Activated T-helper 1 cell treated with anti-CD3 and anti-CD28 coated beads, Interleukin-12 subunit alpha, Interleukin-12 subunit beta, Interleukin-2, Interleukin-4 antibody, amounts not matched to agents 30 ng/mL and 10 ng/mL and 1 ng/mL, durations not matched to agents 14 hours and 24 hours and 36 hours (primary cell): ENCODE data around the gene ECI2. TPM values are rescaled to one million over a fixed set of nuclear protein-coding genes. Genes with fewer than 3 reads are reported as not detected.

ENCODE experiments used
- DNase-seq: peaks from one replicate; pipeline ENCODE4 v3.0.0; 2021; ENCODE audit warnings: low spot score
- H3K27ac Mint-ChIP-seq: one replicate; pipeline ENCODE4 v1.8.0; 2021; ENCODE audit warnings: mild to moderate bottlenecking, mixed read lengths
- H3K27me3 Mint-ChIP-seq: one replicate; pipeline ENCODE4 v1.8.0; 2022; ENCODE audit warnings: mild to moderate bottlenecking, moderate library complexity, mixed read lengths; ENCODE audit not compliant: insufficient read depth
- H3K36me3 Mint-ChIP-seq: one replicate; pipeline ENCODE4 v1.8.0; 2021; ENCODE audit warnings: low read depth, mixed read lengths
- H3K4me1 Mint-ChIP-seq: one replicate; pipeline ENCODE4 v1.8.0; 2021; ENCODE audit warnings: low read depth, mixed read lengths
- H3K4me3 Mint-ChIP-seq: one replicate; pipeline ENCODE4 v1.8.0; 2021; ENCODE audit warnings: mild to moderate bottlenecking, moderate library complexity, mixed read lengths
- H3K9me3 Mint-ChIP-seq: one replicate; pipeline ENCODE4 v1.8.0; 2021; ENCODE audit warnings: mixed read lengths
- intact Hi-C: fragments of 100-400 bp; cut with micrococcal nuclease; formaldehyde crosslinking; loops from one replicate; pipeline ENCODE4 v1.15.1; 2024
- total RNA-seq: library from RNA; stranded (reverse); gene quantifications from 2 replicates; pipeline ENCODE4 v1.2.3, GENCODE V29; 2022

The ECI2 gene
- total RNA-seq, 1 donor from 2014 or later = 13.4 TPM

DNA sequence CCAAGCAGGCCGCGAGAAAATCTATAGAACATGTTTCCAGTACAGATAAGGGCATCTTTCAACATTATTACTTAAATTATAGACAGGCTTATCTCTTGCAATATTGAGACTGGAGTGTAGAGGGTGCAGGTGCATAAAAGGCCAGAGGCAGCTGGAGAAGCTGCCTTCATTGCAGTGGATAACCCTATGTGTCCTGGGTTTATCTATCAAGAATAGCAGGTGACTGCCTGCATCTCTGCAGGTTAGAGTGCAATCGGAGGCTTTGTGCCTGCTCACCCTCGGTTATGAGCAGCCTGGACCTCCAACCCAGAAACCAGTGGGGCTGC, 28.7 kb upstream of the ECI2 start:
- Mint-ChIP-seq H3K27me3 (peaks cover 2% of the 10 kb centered on the region), H3K36me3 (no peaks in the 10 kb centered on the region), H3K4me3 (no peak overlapping the region), H3K9me3 (peaks cover 12% of the 10 kb centered on the region), H3K4me1 (no peaks in the 10 kb centered on the region), H3K27ac (no peak overlapping the region)
- intact Hi-C loops = loop anchor here (1.0 kb wide), 1 partner anchor 46 kb away; no protein-coding TSS in a partner anchor
- DNase-seq = no peak

DNA sequence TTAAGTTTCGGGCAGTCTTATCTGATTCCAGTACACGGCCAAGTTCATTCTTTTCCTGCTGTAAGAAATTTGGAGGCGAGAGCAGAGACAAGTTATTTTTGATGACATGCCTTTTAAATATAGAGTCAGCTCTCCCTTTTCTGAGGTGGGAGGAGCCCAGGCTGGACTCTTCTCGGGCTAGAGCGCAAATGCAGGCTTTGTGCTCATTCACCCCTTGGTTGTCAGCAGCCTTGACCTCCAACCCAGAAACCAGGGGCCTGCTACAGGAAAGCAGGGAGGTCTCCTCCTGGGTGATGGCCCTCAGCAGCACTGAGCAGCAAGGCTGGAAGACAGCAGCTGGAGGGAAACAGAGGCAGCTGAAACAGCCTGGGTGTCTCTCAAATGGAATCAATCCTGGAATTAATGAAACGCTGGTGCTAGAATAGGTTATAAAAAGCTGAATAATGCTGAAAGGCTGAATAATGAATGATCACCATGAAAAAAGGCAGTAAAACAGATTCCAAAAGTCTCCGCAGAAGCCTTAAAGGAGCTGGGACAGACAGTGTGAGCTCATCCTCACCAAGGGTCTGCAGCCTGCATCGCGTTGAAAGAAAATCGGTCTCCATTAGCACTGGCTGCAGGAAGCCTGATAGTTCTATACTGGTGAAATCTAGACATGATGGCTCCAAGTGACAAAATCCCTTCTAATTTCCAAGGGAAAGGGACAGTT, 28.2 kb upstream of the ECI2 start:
- H3K27ac Mint-ChIP-seq = no peak overlapping the region
- intact Hi-C loops = loop anchor here (1.0 kb wide), 1 partner anchor 47 kb away; no protein-coding TSS in a partner anchor
- no peaks in the 10 kb centered on the region for H3K36me3 Mint-ChIP-seq
- no peaks in the 10 kb centered on the region for H3K4me1 Mint-ChIP-seq
- peaks cover 2% of the 10 kb centered on the region for H3K27me3 Mint-ChIP-seq
- no peak overlapping the region for H3K4me3 Mint-ChIP-seq
- DNase-seq = no peak
- peaks cover 10% of the 10 kb centered on the region for H3K9me3 Mint-ChIP-seq

DNA sequence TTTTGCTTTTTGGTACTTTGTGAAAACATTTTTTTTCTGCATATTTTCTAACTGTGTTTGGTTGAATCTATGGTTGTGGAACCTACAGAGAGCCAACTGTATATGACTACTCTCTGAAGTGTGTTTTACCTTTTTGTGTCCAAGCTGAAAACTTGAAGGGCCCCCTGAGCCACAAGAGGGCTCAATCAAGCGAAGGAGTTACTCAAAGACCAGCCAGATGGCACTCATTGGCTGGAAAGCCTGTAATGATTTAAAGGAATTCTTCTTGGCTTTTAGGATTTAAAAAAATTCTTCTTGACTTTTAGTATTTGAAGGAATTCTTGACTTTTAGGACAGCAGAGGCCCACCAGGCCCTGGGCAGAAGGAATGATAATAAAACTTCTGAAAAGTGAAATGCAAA, 27.0 kb upstream of the ECI2 start:
- intact Hi-C loops = no loop called here
- Mint-ChIP-seq H3K9me3 (no peaks in the 10 kb centered on the region), H3K36me3 (no peaks in the 10 kb centered on the region), H3K27me3 (peaks cover 2% of the 10 kb centered on the region), H3K4me1 (no peaks in the 10 kb centered on the region), H3K27ac (no peak overlapping the region), H3K4me3 (no peak overlapping the region)
- DNase-seq = no peak

DNA sequence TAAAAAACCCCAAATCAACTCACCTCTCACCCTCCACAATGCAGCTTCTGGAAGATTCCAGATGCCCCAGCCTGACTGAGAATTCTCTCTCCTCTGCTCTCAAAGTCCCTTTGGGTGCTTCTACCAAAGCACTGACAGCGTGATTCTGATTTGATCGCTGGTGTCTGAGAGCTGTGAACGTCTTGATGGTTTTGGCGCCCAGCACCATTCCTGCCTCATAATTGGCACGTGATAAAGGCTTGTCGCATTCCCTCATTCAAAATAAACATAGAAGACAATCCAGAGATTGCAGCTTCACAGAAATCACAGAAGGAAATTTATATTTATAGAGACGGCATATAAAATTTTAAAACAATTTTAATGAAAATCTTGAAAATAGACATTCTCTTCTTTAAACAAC, 24.1 kb upstream of the ECI2 start:
- Mint-ChIP-seq H3K4me1 (peaks cover 6% of the 10 kb centered on the region), H3K4me3 (no peak overlapping the region), H3K9me3 (no peaks in the 10 kb centered on the region), H3K27me3 (no peaks in the 10 kb centered on the region), H3K36me3 (no peaks in the 10 kb centered on the region), H3K27ac (no peak overlapping the region)
- intact Hi-C loops = loop anchor here (5.0 kb wide), 3 partner anchors 142 to 778 kb away; no protein-coding TSS in a partner anchor
- DNase-seq = no peak

DNA sequence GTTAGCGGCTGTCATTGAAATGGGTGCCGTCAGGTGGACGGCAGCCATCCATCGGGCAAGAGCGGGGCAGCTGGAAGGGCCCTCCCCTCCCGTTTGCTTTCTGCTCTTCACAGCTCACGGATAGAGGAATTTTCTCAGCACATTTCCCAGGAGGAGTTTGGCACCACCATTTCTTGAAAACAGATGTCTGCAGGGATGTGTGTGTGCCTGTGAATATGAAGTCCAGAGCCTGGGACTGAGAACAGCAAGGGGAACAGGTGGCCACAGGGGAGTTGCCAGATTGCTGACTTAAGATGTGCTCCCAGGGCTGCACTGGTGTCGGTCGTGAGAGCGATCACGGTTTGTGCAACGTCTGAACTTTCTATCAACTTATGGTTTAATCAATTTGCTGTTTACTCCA, 22.1 kb upstream of the ECI2 start:
- DNase-seq = no peak
- peaks cover 6% of the 10 kb centered on the region for H3K4me1 Mint-ChIP-seq
- no peak overlapping the region for H3K4me3 Mint-ChIP-seq
- H3K27ac Mint-ChIP-seq = no peak overlapping the region
- H3K27me3 Mint-ChIP-seq = no peaks in the 10 kb centered on the region
- H3K9me3 Mint-ChIP-seq = no peaks in the 10 kb centered on the region
- no peaks in the 10 kb centered on the region for H3K36me3 Mint-ChIP-seq
- intact Hi-C loops = loop anchor here (5.0 kb wide), 3 partner anchors 140 to 780 kb away; no protein-coding TSS in a partner anchor

DNA sequence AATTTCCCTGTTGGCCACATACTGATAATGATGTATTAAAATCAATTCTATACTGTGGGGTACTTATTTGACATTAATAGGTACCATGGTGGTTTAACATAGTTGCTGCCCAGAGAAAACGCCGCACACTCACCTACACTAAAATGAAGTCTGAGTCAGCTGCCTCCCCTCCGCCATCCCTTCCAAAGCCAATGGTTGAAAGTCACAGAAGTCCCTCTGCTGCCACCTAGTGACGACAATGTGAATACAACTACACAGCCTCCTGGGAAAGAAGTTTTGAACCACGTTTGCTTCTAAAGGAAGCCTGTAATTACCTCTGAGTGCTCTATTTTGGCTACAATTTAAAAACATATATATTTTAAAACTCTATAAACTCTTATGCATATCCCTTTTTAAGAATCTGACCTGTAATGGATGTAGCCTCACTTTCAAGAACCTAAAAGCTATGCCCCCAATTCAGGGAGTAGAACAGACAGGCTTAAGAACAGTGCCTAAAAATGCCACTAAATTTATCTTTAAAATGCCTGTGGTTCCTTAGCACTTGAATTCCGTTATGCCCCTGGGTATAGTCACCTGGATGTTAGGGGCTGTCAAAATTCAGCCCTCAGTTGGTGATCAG, 20.6 kb upstream of the ECI2 start:
- no peak overlapping the region for H3K4me3 Mint-ChIP-seq
- H3K4me1 Mint-ChIP-seq = peaks cover 6% of the 10 kb centered on the region
- DNase-seq = peak; percentile 70
- no peak overlapping the region for H3K27ac Mint-ChIP-seq
- no peaks in the 10 kb centered on the region for H3K9me3 Mint-ChIP-seq
- H3K27me3 Mint-ChIP-seq = peaks cover 3% of the 10 kb centered on the region
- H3K36me3 Mint-ChIP-seq = no peaks in the 10 kb centered on the region
- intact Hi-C loops = loop anchor here (1.0 to 5.0 kb wide), 8 partner anchors 21 to 781 kb away; partner anchors contain the start of gene ECI2

DNA sequence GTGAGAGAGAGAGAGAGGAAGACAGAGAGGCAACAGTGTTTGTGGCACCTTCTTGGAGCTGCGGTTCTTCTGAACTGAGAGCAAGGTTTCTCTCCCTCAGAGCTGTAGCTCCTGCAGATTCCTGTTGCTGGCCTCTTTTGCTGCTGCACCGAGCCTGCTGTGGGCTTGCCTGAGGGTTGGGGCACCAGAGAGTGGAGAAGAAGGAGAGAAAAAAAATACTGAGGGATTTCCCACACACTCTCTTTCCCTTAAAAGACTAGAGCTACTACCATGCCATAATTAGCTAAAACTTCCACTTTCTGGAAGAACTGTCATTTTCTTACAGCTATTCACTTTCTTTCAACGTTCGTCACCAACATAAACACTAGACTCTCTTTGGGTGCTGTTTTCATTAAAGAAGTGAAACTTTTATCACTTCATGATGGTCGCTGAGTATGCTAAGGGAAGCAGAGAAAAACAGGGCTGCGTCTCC, 18.2 kb upstream of the ECI2 start:
- H3K4me1 Mint-ChIP-seq = peaks cover 6% of the 10 kb centered on the region
- no peak for DNase-seq
- no peak overlapping the region for H3K27ac Mint-ChIP-seq
- no peaks in the 10 kb centered on the region for H3K9me3 Mint-ChIP-seq
- intact Hi-C loops = no loop called here
- peaks cover 16% of the 10 kb centered on the region for H3K27me3 Mint-ChIP-seq
- H3K36me3 Mint-ChIP-seq = no peaks in the 10 kb centered on the region
- no peak overlapping the region for H3K4me3 Mint-ChIP-seq

DNA sequence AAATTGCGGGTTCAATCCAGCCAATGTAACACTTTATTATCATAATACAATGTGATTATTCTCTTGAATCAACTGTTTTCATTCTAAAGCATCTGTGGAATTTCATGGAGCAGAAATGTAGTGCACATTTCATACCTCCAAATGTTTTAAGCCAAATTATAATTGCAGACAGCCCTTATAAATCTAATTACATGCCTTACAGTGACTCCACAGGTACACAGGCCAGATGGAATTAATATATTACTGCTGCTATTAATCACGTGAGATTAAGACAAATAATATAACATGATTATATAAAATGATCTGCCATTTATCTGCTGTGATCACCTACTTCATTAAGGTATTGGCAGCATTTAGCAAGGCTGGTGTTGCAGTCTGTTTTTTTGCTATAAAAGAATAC, 9.7 kb upstream of the ECI2 start:
- intact Hi-C loops = no loop called here
- Mint-ChIP-seq H3K4me1 (no peaks in the 10 kb centered on the region), H3K27ac (no peak overlapping the region), H3K4me3 (no peak overlapping the region), H3K9me3 (no peaks in the 10 kb centered on the region), H3K27me3 (peaks cover 6% of the 10 kb centered on the region), H3K36me3 (no peaks in the 10 kb centered on the region)
- no peak for DNase-seq

DNA sequence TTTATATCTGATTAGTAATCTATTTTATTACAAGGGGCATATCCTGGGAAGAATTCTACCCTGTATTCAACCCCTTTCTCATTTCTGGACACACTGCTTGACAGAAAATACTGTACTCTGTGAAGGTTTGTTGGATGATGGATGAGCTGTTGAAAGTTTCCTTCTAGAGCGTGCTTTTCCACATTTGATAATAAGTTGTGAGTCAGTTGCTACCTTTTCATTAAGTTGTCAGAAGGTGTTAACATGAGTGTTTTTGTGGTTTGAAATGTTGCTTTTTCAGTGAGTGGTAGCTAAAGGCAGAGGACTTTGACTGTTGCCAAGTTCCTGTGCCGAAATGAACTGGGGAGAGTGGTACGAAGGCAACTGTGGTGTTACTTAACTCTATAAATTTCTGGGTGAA, 3.9 kb upstream of the ECI2 start:
- no peak for DNase-seq
- no peak overlapping the region for H3K4me3 Mint-ChIP-seq
- H3K9me3 Mint-ChIP-seq = no peaks in the 10 kb centered on the region
- intact Hi-C loops = loop anchor here (5.0 to 10.0 kb wide), 6 partner anchors 392 to 1372 kb away; partner anchors contain the start of genes CDYL, NQO2, RIPK1 and WRNIP1
- H3K27me3 Mint-ChIP-seq = peaks cover 4% of the 10 kb centered on the region
- peaks cover 13% of the 10 kb centered on the region for H3K4me1 Mint-ChIP-seq
- no peak overlapping the region for H3K27ac Mint-ChIP-seq
- H3K36me3 Mint-ChIP-seq = no peaks in the 10 kb centered on the region

DNA sequence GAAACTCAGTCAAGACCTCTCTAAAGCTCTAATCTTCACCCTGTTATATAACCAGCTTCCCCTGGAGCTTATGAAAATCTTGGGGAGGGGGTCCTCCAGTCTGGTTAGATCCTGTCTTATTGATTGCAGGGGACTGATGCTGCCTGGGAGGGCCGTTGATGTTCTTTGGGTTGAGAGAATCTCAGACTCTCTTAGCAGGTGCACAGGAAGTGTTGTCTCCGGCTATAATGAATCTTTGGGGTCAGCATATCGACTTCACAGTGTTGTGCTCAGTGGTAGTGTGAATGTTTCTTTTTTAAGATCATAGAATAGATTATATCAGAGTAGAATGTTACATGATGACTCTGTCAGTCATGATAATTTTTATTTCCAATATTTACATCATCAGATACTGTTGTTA, 2.8 kb upstream of the ECI2 start:
- Mint-ChIP-seq H3K4me3 (no peak overlapping the region), H3K27ac (no peak overlapping the region), H3K27me3 (peaks cover 4% of the 10 kb centered on the region), H3K9me3 (no peaks in the 10 kb centered on the region), H3K36me3 (peaks cover 4% of the 10 kb centered on the region), H3K4me1 (peaks cover 23% of the 10 kb centered on the region)
- DNase-seq = no peak
- intact Hi-C loops = loop anchor here (5.0 to 10.0 kb wide), 6 partner anchors 391 to 1371 kb away; partner anchors contain the start of genes CDYL, NQO2, RIPK1 and WRNIP1

DNA sequence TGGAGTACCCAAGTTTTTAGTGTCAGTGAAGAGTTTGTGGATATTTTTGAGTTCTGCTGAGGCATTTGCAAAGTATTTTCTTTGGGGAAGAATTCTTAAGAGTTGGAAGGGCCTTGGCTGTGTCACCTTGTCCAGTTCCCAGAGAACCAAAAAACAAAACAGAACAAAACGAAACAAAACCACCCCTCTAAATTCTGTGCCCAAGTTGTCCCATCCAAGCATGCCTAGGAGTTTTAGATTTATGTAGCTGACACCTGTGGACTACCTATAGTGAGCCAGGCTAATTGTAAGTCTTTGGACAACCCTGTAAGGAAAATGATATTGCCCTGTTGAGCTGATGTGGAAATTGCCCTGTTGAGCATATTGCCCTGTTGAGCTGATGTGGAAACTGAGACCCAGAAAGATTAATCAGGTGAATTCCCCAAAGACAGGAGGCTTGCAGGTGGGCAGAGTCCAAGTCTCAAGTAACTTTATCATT, 1.0 kb upstream of the ECI2 start:
- Mint-ChIP-seq H3K27ac (peak overlapping the region; percentile 80), H3K4me1 (peaks cover 27% of the 10 kb centered on the region), H3K36me3 (peaks cover 18% of the 10 kb centered on the region), H3K4me3 (peak overlapping the region; percentile 83), H3K9me3 (no peaks in the 10 kb centered on the region), H3K27me3 (peaks cover 4% of the 10 kb centered on the region)
- DNase-seq = no peak
- intact Hi-C loops = loop anchor here (5.0 to 10.0 kb wide), 6 partner anchors 389 to 1369 kb away; partner anchors contain the start of genes CDYL, NQO2, RIPK1 and WRNIP1

DNA sequence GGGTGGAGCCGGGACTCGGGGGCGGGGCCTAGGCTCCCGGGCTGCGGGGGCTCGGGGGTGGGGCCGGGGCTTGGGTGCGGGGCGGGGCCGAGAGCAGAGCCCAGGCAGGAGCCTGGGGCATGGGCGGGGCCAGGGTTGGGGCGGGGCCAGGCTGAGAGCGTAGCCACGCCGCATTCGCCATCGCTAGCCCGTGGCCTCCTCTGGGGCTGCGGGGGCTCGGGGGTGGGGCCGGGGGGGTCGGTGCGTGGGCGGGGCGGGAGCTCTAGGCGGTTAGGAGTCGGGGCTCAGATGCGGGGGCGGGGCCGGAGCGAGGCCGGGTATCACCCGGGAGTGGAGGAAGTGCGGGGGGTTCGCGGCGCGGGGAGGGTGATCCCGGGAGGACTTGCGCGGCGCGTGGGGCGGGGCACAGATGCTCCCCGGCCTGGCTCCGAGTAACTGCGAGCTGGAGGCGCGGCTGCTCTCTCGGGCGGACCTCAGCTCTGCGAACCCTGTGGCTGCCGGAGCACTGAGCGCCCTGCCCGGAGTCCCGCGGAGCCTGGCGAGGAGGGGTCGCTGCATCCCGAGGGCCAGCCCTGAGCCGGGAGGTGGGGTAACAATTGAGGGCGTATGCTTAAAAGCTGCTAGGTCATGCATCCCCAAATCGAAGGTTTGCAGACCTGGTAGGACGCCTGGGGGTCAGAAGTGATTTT, 434 bp upstream of the ECI2 start:
- Mint-ChIP-seq H3K4me3 (peak overlapping the region; percentile 83), H3K9me3 (no peaks in the 10 kb centered on the region), H3K27me3 (peaks cover 4% of the 10 kb centered on the region), H3K36me3 (peaks cover 18% of the 10 kb centered on the region), H3K4me1 (peaks cover 27% of the 10 kb centered on the region), H3K27ac (peak overlapping the region; percentile 80)
- peak; percentile 88 for DNase-seq
- intact Hi-C loops = loop anchor here (1.0 to 10.0 kb wide), 15 partner anchors 19 to 1369 kb away; partner anchors contain the start of genes BPHL, CDYL, FAM50B and FARS2
